LHCN-M2 (cell line): ENCODE data around the gene MAPT. TPM values are rescaled to one million over a fixed set of nuclear protein-coding genes. Genes with fewer than 3 reads are reported as not detected.

Experiments used
- DNase-seq: peaks from one replicate; pipeline ENCODE4 v3.0.0-alpha.2; 2012; ENCODE audit warnings: low read depth
- total RNA-seq: library from RNA; depleted of rRNA; stranded (reverse); fragments of >200 nt; gene quantifications from 2 replicates; pipeline ENCODE4 v1.2.3, GENCODE V29; 2014

The MAPT gene
- total RNA-seq, 1 experiment from 2014 or later = 0.06 TPM

DNA sequence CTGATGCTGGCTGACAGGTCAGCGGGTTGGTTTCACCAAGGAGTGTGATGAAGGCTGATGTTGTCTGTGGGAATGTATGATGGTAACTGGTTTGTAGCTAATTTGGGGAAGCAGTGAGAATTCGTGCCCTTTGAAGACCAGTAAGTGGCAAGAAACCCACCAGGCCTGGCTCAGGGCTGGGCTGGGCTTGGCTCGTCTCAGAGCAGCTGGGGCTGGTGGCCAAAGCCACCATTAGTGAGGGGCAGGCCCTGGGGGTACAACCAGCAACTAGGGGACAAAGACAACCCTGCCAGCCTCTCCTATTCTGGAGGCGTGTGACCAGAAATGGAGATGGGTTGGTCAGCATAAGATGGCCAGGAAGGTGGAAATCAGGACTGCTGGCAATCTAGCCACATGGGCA lies 91.7 kb downstream of the MAPT start:
- DNase-seq = no peak

- DNase-seq = no peak
These were observed 93.4 kb downstream of the MAPT start for GRCh38 chr17:45987706-45988105.

DNA sequence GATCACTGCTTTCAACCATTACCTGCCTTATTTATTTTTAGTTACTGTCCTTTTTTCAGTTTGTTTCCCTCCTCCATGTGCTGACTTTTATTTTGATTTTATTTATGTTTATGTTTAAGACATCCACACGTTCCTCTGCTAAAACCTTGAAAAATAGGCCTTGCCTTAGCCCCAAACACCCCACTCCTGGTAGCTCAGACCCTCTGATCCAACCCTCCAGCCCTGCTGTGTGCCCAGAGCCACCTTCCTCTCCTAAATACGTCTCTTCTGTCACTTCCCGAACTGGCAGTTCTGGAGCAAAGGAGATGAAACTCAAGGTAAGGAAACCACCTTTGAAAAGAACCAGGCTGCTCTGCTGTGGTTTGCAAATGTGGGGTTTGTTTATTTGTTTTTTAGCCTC lies 95.4 kb downstream of the MAPT start:
- DNase-seq = no peak

GRCh38 chr17:45990886-45991285 lies 96.5 kb downstream of the MAPT start:
- no peak for DNase-seq

- no peak for DNase-seq
These were observed 97.0 kb downstream of the MAPT start for GRCh38 chr17:45991341-45991740.

DNA sequence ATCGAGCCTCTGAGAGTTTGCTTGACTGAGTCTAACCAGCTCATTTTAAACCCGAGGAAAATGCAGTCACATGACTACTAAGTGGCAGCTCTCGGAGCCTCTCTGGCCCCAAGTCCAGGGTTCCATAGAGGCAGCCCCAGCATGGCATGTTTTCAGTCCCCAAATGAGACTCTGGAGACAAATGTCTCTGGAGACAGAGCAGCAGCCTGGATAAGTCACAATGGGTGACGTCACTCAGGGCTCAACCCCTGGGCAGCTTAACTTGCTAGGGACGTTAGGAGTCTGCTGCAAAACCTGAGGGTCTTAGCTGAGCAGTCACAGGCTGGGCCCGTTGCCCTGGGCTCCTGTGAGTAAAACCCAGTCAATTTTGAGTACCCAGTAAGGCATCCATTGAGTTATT lies 97.8 kb downstream of the MAPT start:
- no peak for DNase-seq

DNA sequence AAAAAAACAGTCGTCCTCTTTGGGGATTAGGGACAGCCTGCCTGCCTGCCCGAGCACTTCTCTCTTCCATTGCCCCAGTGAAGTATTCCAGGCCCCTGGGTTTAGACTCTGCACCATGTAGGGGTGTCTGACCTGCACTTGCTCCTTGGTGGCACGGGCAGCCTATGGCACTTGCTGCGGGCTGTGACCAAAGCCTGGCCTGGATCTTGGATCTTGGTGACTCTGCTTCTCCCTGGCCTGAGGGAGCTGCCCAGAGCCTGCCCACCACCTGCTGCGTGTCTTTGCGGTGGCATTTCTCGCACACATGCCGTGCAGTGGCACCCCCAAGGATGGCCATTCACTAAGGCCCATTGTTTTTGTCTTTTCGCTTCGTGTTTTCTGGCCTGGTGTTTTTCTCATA lies 98.5 kb downstream of the MAPT start:
- no peak for DNase-seq

- no peak for DNase-seq
These were observed 99.7 kb downstream of the MAPT start for GRCh38 chr17:45993962-45994627.

GRCh38 chr17:45994987-45995386 lies 100.6 kb downstream of the MAPT start:
- DNase-seq = no peak

DNA sequence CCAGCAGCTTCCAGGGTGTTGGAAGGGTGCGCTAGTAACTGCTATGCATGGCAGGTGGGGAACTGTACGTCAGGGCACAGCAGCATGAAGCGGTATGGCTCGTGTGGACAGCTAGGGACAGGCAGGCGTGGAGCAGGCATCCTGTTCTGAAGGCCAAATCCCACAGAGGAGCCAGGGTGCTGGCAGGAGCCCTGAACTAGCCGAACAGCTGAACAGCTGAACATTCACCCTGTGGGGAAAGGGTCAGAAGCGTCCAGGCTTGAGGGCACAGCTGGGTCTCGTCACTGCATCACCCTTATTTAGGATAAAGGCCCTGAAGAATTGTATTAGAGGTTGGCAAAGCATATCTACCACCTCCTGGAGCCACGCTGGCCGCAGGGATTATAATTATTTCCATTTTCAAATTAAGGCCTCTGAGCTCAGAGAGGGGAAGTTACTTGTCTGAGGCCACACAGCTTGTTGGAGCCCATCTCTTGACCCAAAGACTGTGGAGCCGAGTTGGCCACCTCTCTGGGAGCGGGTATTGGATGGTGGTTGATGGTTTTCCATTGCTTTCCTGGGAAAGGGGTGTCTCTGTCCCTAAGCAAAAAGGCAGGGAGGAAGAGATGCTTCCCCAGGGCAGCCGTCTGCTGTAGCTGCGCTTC lies 101.4 kb downstream of the MAPT start:
- DNase-seq = peak; percentile 72

GRCh38 chr17:45996282-45996937 lies 102.1 kb downstream of the MAPT start:
- no peak for DNase-seq

GRCh38 chr17:45997166-45997565 lies 102.8 kb downstream of the MAPT start:
- DNase-seq = no peak

- DNase-seq = peak; percentile 30
These were observed 103.3 kb downstream of the MAPT start for GRCh38 chr17:45997624-45998023.

- no peak for DNase-seq
These were observed 104.9 kb downstream of the MAPT start, which contains the start of gene STH for GRCh38 chr17:45998987-45999899. TSS of gene STH (plus strand) at chr17:45999250. CDS start at chr17:45999280, 30 bp downstream.

DNA sequence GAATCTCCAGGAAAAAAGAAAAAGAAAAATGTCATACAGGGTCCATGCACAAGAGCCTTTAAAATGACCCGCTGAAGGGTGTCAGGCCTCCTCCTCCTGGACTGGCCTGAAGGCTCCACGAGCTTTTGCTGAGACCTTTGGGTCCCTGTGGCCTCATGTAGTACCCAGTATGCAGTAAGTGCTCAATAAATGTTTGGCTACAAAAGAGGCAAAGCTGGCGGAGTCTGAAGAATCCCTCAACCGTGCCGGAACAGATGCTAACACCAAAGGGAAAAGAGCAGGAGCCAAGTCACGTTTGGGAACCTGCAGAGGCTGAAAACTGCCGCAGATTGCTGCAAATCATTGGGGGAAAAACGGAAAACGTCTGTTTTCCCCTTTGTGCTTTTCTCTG lies 105.5 kb downstream of the MAPT start:
- no peak for DNase-seq

DNA sequence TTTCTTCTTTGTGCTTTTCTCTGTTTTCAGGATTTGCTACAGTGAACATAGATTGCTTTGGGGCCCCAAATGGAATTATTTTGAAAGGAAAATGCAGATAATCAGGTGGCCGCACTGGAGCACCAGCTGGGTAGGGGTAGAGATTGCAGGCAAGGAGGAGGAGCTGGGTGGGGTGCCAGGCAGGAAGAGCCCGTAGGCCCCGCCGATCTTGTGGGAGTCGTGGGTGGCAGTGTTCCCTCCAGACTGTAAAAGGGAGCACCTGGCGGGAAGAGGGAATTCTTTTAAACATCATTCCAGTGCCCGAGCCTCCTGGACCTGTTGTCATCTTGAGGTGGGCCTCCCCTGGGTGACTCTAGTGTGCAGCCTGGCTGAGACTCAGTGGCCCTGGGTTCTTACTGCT lies 105.9 kb downstream of the MAPT start:
- DNase-seq = no peak

DNA sequence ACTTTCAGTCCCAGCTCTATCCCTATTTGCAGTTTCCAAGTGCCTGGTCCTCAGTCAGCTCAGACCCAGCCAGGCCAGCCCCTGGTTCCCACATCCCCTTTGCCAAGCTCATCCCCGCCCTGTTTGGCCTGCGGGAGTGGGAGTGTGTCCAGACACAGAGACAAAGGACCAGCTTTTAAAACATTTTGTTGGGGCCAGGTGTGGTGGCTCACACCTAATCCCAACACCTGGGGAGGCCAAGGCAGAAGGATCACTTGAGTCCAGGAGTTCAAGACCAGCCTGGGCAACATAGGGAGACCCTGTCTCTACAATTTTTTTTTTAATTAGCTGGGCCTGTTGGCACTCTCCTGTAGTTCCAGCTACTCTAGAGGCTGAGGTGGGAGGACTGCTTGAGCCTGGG lies 106.4 kb downstream of the MAPT start:
- no peak for DNase-seq

- DNase-seq = no peak
These were observed 107.3 kb downstream of the MAPT start for GRCh38 chr17:46001390-46002310.

GRCh38 chr17:46002311-46002972 lies 108.1 kb downstream of the MAPT start:
- peak; percentile 41 for DNase-seq

GRCh38 chr17:46002973-46003316 lies 108.6 kb downstream of the MAPT start:
- no peak for DNase-seq
